Activated naive CD4-positive, alpha-beta T cell treated with anti-CD3 and anti-CD28 coated beads, Interleukin-2, amount 50 U/mL, for 24 hours (primary cell): ENCODE data around the gene C4A.
"Not testable (repeated sequence)": the region's sequence is repeated elsewhere in the genome, so short reads cannot be mapped to it uniquely, and the experiment has no call there.

ENCODE experiments used
- H3K27ac Mint-ChIP-seq: one replicate; pipeline ENCODE4 v1.8.0; 2021; ENCODE audit warnings: mild to moderate bottlenecking, mixed read lengths
- H3K27me3 Mint-ChIP-seq: one replicate; pipeline ENCODE4 v1.8.0; 2021; ENCODE audit warnings: mixed read lengths
- H3K36me3 Mint-ChIP-seq: one replicate; pipeline ENCODE4 v1.8.0; 2021; ENCODE audit warnings: mixed read lengths
- H3K4me1 Mint-ChIP-seq: one replicate; pipeline ENCODE4 v1.8.0; 2021; ENCODE audit warnings: mixed read lengths
- H3K4me3 Mint-ChIP-seq: one replicate; pipeline ENCODE4 v1.8.0; 2021; ENCODE audit warnings: mild to moderate bottlenecking, mixed read lengths
- H3K9me3 Mint-ChIP-seq: one replicate; pipeline ENCODE4 v1.8.0; 2021; ENCODE audit warnings: mixed read lengths

Gene C4A

DNA sequence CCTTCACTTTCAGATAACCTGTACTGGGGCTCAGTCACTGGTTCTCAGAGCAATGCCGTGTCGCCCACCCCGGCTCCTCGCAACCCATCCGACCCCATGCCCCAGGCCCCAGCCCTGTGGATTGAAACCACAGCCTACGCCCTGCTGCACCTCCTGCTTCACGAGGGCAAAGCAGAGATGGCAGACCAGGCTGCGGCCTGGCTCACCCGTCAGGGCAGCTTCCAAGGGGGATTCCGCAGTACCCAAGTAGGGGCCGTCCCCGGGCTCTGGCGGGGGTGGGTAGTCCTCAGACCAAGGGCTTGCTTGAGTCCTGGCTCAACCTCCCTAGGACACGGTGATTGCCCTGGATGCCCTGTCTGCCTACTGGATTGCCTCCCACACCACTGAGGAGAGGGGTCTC lies 47.7 kb downstream of the C4A start:
- not testable (repeated sequence) for H3K27ac Mint-ChIP-seq, H3K36me3 Mint-ChIP-seq, H3K9me3 Mint-ChIP-seq, H3K27me3 Mint-ChIP-seq, H3K4me1 Mint-ChIP-seq, H3K4me3 Mint-ChIP-seq

GRCh38 chr6:32035283-32036013 lies 53.6 kb downstream of the C4A start:
- peaks cover 12% of the 10 kb centered on the region for H3K4me1 Mint-ChIP-seq
- not testable (repeated sequence) for H3K4me3 Mint-ChIP-seq, H3K36me3 Mint-ChIP-seq, H3K9me3 Mint-ChIP-seq, H3K27ac Mint-ChIP-seq, H3K27me3 Mint-ChIP-seq

- H3K4me1 Mint-ChIP-seq: peaks cover 12% of the 10 kb centered on the region
- H3K9me3 Mint-ChIP-seq, H3K27me3 Mint-ChIP-seq, H3K27ac Mint-ChIP-seq, H3K36me3 Mint-ChIP-seq, H3K4me3 Mint-ChIP-seq: not testable (repeated sequence)
These were observed 55.3 kb downstream of the C4A start for GRCh38 chr6:32037136-32037535.

DNA sequence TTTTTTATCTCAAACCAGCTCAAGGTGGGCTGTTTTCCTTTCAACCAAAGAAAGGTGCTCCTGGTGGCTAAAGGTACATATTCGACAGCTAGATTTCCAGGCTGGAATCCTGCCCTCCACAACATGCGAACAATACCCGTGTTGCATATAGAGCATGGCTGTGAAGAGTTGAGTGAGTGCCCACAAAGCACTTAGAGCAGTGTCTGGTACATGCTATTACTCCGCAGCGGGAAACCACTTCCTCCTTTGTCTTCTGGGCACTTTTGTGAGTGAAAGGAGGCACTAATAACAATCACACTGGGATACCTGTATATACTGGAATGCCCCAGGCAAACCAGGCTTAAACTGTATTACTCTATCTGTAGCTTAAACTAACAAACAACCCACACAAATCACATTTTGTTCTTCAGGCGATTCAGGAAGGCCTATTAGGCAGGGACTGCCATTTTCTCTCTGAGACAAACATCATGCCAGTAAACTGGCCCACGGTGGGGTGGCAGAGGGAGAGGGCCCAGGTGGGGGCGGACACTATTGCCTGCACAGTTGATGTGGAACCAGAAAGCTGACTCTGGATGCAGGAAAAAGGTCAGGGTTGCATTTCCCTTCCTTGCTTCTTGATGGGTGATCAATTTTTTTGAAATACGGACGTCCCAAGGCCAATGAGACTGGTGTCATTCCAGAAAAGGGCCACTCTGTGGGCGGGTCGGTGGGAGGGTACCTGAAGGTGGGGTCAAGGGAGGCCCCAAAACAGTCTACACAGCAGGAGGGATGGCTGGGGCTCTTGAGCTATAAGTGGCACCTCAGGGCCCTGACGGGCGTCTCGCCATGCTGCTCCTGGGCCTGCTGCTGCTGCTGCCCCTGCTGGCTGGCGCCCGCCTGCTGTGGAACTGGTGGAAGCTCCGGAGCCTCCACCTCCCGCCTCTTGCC lies 56.0 kb downstream of the C4A start, which contains the start of gene CYP21A2:
TSS of gene CYP21A2 (plus strand) at position 818 of the 927 bp plus-strand sequence. CDS start at position 826, 8 bp downstream.
- not testable (repeated sequence) for H3K36me3 Mint-ChIP-seq, H3K27me3 Mint-ChIP-seq, H3K4me3 Mint-ChIP-seq, H3K9me3 Mint-ChIP-seq
- peaks cover 12% of the 10 kb centered on the region for H3K4me1 Mint-ChIP-seq
- H3K27ac Mint-ChIP-seq: peak within 1 kb of the TSS; percentile 91

GRCh38 chr6:32038878-32039277 lies 57.0 kb downstream of the C4A start:
- H3K9me3 Mint-ChIP-seq, H3K4me3 Mint-ChIP-seq, H3K27me3 Mint-ChIP-seq, H3K36me3 Mint-ChIP-seq, H3K27ac Mint-ChIP-seq: not testable (repeated sequence)
- H3K4me1 Mint-ChIP-seq: peaks cover 12% of the 10 kb centered on the region

- H3K27me3 Mint-ChIP-seq, H3K9me3 Mint-ChIP-seq, H3K4me3 Mint-ChIP-seq, H3K27ac Mint-ChIP-seq, H3K36me3 Mint-ChIP-seq: not testable (repeated sequence)
- H3K4me1 Mint-ChIP-seq: peaks cover 12% of the 10 kb centered on the region
These were observed 57.7 kb downstream of the C4A start for GRCh38 chr6:32039321-32040274.

DNA sequence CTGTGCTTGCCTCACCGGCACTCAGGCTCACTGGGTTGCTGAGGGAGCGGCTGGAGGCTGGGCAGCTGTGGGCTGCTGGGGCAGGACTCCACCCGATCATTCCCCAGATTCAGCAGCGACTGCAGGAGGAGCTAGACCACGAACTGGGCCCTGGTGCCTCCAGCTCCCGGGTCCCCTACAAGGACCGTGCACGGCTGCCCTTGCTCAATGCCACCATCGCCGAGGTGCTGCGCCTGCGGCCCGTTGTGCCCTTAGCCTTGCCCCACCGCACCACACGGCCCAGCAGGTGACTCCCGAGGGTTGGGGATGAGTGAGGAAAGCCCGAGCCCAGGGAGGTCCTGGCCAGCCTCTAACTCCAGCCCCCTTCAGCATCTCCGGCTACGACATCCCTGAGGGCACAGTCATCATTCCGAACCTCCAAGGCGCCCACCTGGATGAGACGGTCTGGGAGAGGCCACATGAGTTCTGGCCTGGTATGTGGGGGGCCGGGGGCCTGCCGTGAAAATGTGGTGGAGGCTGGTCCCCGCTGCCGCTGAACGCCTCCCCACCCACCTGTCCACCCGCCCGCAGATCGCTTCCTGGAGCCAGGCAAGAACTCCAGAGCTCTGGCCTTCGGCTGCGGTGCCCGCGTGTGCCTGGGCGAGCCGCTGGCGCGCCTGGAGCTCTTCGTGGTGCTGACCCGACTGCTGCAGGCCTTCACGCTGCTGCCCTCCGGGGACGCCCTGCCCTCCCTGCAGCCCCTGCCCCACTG lies 58.6 kb downstream of the C4A start:
- not testable (repeated sequence) for H3K36me3 Mint-ChIP-seq, H3K27me3 Mint-ChIP-seq, H3K27ac Mint-ChIP-seq, H3K4me3 Mint-ChIP-seq, H3K9me3 Mint-ChIP-seq
- peaks cover 12% of the 10 kb centered on the region for H3K4me1 Mint-ChIP-seq

DNA sequence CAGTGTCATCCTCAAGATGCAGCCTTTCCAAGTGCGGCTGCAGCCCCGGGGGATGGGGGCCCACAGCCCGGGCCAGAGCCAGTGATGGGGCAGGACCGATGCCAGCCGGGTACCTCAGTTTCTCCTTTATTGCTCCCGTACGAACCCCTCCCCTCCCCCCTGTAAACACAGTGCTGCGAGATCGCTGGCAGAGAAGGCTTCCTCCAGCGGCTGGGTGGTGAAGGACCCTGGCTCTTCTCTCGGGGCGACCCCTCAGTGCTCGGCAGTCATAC lies 59.1 kb downstream of the C4A start:
- H3K4me3 Mint-ChIP-seq, H3K27me3 Mint-ChIP-seq, H3K36me3 Mint-ChIP-seq, H3K9me3 Mint-ChIP-seq, H3K27ac Mint-ChIP-seq: not testable (repeated sequence)
- H3K4me1 Mint-ChIP-seq: peaks cover 12% of the 10 kb centered on the region

DNA sequence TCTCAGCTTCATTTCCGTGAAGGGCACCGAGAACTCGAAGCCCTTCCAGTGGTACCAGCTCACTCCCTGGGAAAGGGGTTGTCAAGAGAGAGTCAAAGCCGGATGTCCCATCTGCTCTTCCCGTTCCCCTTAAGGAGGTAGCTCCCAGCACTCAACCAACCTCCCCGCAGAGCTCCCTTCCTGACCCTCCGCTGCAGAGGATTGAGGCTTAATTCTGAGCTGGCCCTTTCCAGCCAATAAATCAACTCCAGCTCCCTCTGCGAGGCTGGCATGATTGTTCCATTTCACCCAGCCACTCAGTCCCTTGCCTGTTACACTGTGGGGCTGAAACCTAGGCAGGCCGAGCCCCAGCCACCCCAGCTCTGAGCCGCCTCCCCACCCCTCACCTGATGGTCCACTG lies 59.5 kb downstream of the C4A start:
- H3K9me3 Mint-ChIP-seq, H3K27ac Mint-ChIP-seq, H3K4me3 Mint-ChIP-seq, H3K27me3 Mint-ChIP-seq, H3K36me3 Mint-ChIP-seq: not testable (repeated sequence)
- H3K4me1 Mint-ChIP-seq: peaks cover 12% of the 10 kb centered on the region

DNA sequence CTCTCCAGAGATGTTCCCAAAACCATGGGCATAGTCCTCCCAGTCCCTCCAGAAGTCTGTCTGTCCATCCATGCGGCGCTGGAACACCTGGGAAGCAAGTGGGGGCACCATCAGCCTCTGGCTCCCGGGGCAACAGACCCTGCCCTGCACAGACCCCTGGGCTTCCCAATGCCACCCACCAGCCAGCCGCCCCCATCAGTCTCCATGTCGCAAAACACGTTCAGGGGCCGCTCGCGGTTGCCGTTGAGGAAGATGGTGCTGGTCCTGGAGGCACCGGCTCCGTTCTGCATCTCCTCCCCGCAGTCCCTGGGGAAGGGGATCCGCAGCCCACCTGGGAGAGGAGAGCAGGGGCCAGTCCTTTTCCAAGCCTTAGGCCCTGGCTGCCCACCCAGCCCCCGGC lies 60.4 kb downstream of the C4A start:
- not testable (repeated sequence) for H3K9me3 Mint-ChIP-seq, H3K36me3 Mint-ChIP-seq, H3K4me3 Mint-ChIP-seq, H3K27me3 Mint-ChIP-seq, H3K27ac Mint-ChIP-seq, H3K4me1 Mint-ChIP-seq

DNA sequence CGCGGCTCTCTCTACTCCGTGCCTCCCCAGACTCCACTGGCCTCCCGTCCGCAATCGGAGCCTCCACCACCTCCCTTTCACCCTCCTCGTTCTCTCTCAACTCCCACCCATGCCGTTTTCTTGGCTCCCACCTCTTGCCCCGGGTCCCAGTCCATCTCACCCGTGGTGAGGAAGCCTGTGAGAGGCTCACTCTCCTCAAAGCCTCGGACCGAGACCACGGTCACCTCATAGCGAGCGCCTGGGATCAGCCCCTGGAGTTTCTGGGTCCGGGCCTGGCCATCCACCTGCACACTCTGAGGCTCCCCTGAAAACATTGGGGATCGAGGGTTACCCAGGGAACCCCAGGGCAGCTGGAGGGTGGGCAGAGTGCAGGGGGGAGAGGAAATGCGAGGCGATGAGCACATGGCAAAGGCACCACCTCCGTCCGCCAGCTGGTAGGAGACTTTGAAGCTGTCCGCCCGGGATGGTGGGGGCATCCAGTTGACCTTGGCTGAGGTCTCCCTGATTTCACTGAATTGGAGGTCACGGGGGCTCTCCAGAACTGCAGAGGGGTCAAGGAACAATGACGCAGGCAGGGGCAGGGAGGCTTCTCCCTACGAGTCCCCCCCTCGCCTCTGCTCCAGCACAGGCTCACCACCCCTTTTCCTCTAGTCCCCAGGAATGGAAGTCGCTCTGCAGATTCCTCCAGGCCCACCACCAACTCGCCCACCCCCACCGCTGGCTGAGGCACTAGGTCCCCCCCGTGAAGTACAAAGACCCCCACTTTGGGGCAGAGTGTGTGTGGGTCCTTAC lies 61.9 kb downstream of the C4A start:
- not testable (repeated sequence) for H3K27me3 Mint-ChIP-seq

DNA sequence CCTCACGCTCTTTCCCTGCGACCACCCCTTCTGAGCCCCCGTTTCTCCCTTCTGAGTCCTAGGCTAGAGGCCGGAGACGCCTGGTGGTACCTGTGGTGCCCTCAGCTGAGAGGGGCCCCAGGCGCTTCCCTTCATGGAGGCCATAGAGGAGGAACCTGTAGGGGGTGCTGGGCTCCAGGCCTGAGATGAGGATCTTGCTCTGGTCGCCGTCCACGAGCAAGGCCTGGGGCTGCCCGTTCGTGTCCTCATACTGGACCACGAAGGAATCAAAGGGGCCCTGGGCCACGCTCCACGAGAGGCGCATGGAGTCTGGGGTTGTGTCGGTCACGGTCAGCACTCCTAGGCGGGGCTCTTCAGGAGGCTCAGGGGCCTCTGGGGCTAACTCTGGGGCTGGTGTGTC lies 63.1 kb downstream of the C4A start:
- H3K36me3 Mint-ChIP-seq, H3K9me3 Mint-ChIP-seq, H3K27ac Mint-ChIP-seq: not testable (repeated sequence)

More for the DNA sequence above, 61.9 kb downstream of the C4A start:
- H3K4me3 Mint-ChIP-seq, H3K27ac Mint-ChIP-seq, H3K9me3 Mint-ChIP-seq, H3K36me3 Mint-ChIP-seq, H3K4me1 Mint-ChIP-seq: not testable (repeated sequence)

GRCh38 chr6:32045811-32046449 lies 64.1 kb downstream of the C4A start:
- Mint-ChIP-seq H3K4me3 (no peak overlapping the region), H3K9me3 (no peaks in the 10 kb centered on the region), H3K36me3 (no peaks in the 10 kb centered on the region), H3K4me1 (peaks cover 6% of the 10 kb centered on the region), H3K27me3 (no peaks in the 10 kb centered on the region), H3K27ac (no peak overlapping the region)

More for the DNA sequence above, 63.1 kb downstream of the C4A start:
- H3K4me3 Mint-ChIP-seq, H3K27me3 Mint-ChIP-seq, H3K4me1 Mint-ChIP-seq: not testable (repeated sequence)

DNA sequence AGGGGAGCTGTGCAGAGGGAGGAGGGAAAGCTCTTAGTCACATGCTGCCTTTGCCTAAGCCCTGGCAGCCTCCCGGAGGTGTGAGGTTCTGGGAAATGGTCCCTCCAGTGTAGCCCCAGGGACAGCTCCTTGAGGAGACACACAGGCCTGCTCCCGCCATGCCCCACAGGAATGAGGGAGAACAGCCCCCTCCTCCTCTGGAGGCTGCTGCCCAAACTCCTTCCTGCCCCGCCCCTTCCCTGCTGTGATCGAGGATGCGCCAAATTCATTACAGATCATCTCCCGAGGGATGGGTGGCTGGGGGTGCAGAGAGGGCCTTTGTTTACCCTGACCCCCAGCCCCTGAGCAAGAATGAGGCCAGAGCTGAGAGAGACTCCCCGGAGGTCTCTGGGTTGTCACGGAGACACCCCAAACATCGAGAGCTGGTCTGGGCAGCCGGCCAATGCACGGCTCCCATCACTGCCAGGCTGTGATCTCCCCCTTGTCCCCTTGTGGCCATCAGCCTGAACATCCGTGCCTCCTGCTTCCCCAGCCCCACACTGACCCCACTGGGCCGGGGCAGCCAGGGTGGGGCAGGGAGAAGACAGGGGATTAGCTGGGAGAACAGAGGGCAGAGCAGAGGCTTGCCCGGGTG lies 64.7 kb downstream of the C4A start:
- H3K27me3 Mint-ChIP-seq: no peaks in the 10 kb centered on the region
- no peaks in the 10 kb centered on the region for H3K36me3 Mint-ChIP-seq
- no peak overlapping the region for H3K4me3 Mint-ChIP-seq
- H3K9me3 Mint-ChIP-seq: no peaks in the 10 kb centered on the region
- H3K27ac Mint-ChIP-seq: no peak overlapping the region
- H3K4me1 Mint-ChIP-seq: peaks cover 6% of the 10 kb centered on the region
